Activated CD4-positive, alpha-beta T cell treated with anti-CD3 and anti-CD28 coated beads for 4 hours (primary cell): Measurements from ENCODE around the gene IGFL4.

ENCODE experiments used
- DNase-seq, 2 donors: peaks; one replicate each; pipeline ENCODE4 v3.0.0-alpha.2; 2020

IGFL4 gene

GRCh38 chr19:46060012-46060411 is 19.2 kb upstream of the IGFL4 start:
- DNase-seq: no peak

- no peak for DNase-seq
Observed at GRCh38 chr19:46058778-46059177, 18.0 kb upstream of the IGFL4 start.

GRCh38 chr19:46056536-46056935 is 15.7 kb upstream of the IGFL4 start:
- DNase-seq: no peak

GRCh38 chr19:46052896-46053295 is 12.1 kb upstream of the IGFL4 start:
- no peak for DNase-seq

GRCh38 chr19:46049597-46049996 is 8.8 kb upstream of the IGFL4 start:
- DNase-seq: no peak

- DNase-seq: no peak
Observed at GRCh38 chr19:46043519-46043918, 2.7 kb upstream of the IGFL4 start.

GRCh38 chr19:46042252-46042883 is 1.6 kb upstream of the IGFL4 start:
- no peak for DNase-seq

GRCh38 chr19:46040125-46040524 is 677 bp downstream of the IGFL4 start:
- no peak for DNase-seq

GRCh38 chr19:46036744-46037128 is 4.1 kb downstream of the IGFL4 start:
- DNase-seq: no peak

- no peak for DNase-seq
Observed at GRCh38 chr19:46035986-46036743, 4.6 kb downstream of the IGFL4 start.

- no peak for DNase-seq
Observed at GRCh38 chr19:46035546-46035945, 5.3 kb downstream of the IGFL4 start.

GRCh38 chr19:46033401-46033800 is 7.4 kb downstream of the IGFL4 start:
- no peak for DNase-seq

- no peak for DNase-seq
Observed at GRCh38 chr19:46032597-46033025, 8.2 kb downstream of the IGFL4 start.

- no peak for DNase-seq
Observed at GRCh38 chr19:46031781-46032596, 8.8 kb downstream of the IGFL4 start.

- DNase-seq: no peak
Observed at GRCh38 chr19:46030812-46031550, 9.8 kb downstream of the IGFL4 start.

GRCh38 chr19:46025835-46026234 is 15.0 kb downstream of the IGFL4 start:
- no peak for DNase-seq

GRCh38 chr19:46023311-46023779 is 17.5 kb downstream of the IGFL4 start:
- DNase-seq: no peak

GRCh38 chr19:46022431-46023310 is 18.1 kb downstream of the IGFL4 start, which contains the start of gene PGLYRP1:
Gene PGLYRP1, minus strand, starts transcription at chr19:46023053. Its CDS starts 32 bp downstream, at chr19:46023021.
- no peak for DNase-seq

GRCh38 chr19:46022061-46022430 is 18.8 kb downstream of the IGFL4 start:
- DNase-seq: no peak

GRCh38 chr19:46021531-46022041 is 19.2 kb downstream of the IGFL4 start:
- DNase-seq: no peak

GRCh38 chr19:46020819-46021125 is 20.0 kb downstream of the IGFL4 start:
- no peak for DNase-seq

GRCh38 chr19:46019270-46019669 is 21.5 kb downstream of the IGFL4 start:
- DNase-seq: no peak
